Caco-2 (cell line): ENCODE measurements around the gene CX3CL1. TPM values are rescaled to one million over a fixed set of nuclear protein-coding genes. Genes with fewer than 3 reads are reported as not detected.

ENCODE experiments used
- BruUV-seq: library from RNA; stranded (reverse); fragments of 400-500 nt; replicated peaks from 2 replicates; lab custom pipeline; 2021; lab: Mats Ljungman, UMichigan
- CTCF ChIA-PET: fragments of 300-600 bp; sonication (Branson Sonifier 250); formaldehyde crosslinking; loops from one replicate; lab custom pipeline; 2022; ENCODE audit warnings: antibody characterized with exemption; lab: Charles Lee
- POLR2A ChIA-PET: fragments of 300-600 bp; sonication (Branson Sonifier 250); formaldehyde crosslinking; loops from one replicate; lab custom pipeline; 2022; ENCODE audit warnings: antibody characterized with exemption; lab: Charles Lee
- DNase-seq, 2 experiments: peaks; one replicate each; pipeline versions ENCODE4 v3.0.0 to v3.0.0-alpha.2; 2020 to 2022
- H3K27me3 ChIP-seq: replicated peaks from 2 replicates; pipeline ENCODE4 v1.6.0; 2011; ENCODE audit warnings: low read length; ENCODE audit not compliant: control insufficient read depth, insufficient read depth
- H3K36me3 ChIP-seq: 2 replicates; pipeline ENCODE4 v1.5.1; 2011; ENCODE audit warnings: low read length; ENCODE audit not compliant: control insufficient read depth, insufficient read depth
- H3K4me1 ChIP-seq: fragments of 250-450 bp; sonication (Bioruptor Pico); 2 replicates; pipeline ENCODE4 v1.5.1; 2020; ENCODE audit warnings: mild to moderate bottlenecking
- H3K4me3 ChIP-seq: 2 replicates; pipeline ENCODE4 v1.5.1; 2011; ENCODE audit warnings: low read depth, mild to moderate bottlenecking, control low read depth, low read length
- H3K9me3 ChIP-seq: fragments of 250-450 bp; sonication (Bioruptor Pico); 2 replicates; pipeline ENCODE4 v1.5.1; 2020; ENCODE audit warnings: mild to moderate bottlenecking, moderate library complexity
- H3K27ac Mint-ChIP-seq: one replicate; pipeline ENCODE4 v1.8.0; 2022; ENCODE audit warnings: mixed read lengths; ENCODE audit not compliant: unreplicated experiment
- H3K27me3 Mint-ChIP-seq: one replicate; pipeline ENCODE4 v1.8.0; 2022; ENCODE audit warnings: mixed read lengths; ENCODE audit not compliant: insufficient read depth, unreplicated experiment
- H3K36me3 Mint-ChIP-seq: one replicate; pipeline ENCODE4 v1.8.0; 2022; ENCODE audit warnings: mild to moderate bottlenecking, mixed read lengths; ENCODE audit not compliant: insufficient read depth, unreplicated experiment
- H3K4me1 Mint-ChIP-seq: one replicate; pipeline ENCODE4 v1.8.0; 2022; ENCODE audit warnings: low read depth, mixed read lengths; ENCODE audit not compliant: unreplicated experiment
- H3K4me3 Mint-ChIP-seq: one replicate; pipeline ENCODE4 v1.8.0; 2022; ENCODE audit warnings: mild to moderate bottlenecking, moderate library complexity, mixed read lengths; ENCODE audit not compliant: unreplicated experiment
- H3K9me3 Mint-ChIP-seq: one replicate; pipeline ENCODE4 v1.8.0; 2022; ENCODE audit warnings: mixed read lengths; ENCODE audit not compliant: unreplicated experiment
- CTCF ChIP-seq, 2 experiments: fragments of 200-600 bp in 1 of 2; IDR thresholded peaks; 1 replicate in 1 of 2; 2 replicates in 1 of 2; pipeline versions ENCODE4 v1.5.1 to v1.8.0; 2011 to 2022; ENCODE audit warnings: antibody characterized with exemption in 1 of 2, control low read depth in 1 of 2, inconsistent platforms in 1 of 2, low read depth in 1 of 2, low read length in 1 of 2, mild to moderate bottlenecking in 1 of 2, moderate library complexity in 1 of 2; ENCODE audit not compliant: insufficient read depth in 1 of 2, severe bottlenecking in 1 of 2, unreplicated experiment in 1 of 2
- intact Hi-C: fragments of 100-400 bp; cut with micrococcal nuclease; formaldehyde crosslinking; loops from one replicate; pipeline ENCODE4 v1.10.0; 2022; ENCODE audit not compliant: unreplicated experiment
- total RNA-seq: library from RNA; stranded (reverse); gene quantifications from 2 replicates; pipeline ENCODE4 v1.2.3, GENCODE V29; 2022

CX3CL1 gene
- total RNA-seq, 1 experiment from 2014 or later, result not detected

GRCh38 chr16:57381791-57382534, 9.7 kb downstream of the CX3CL1 start:
- Mint-ChIP-seq H3K9me3 (no peaks in the 10 kb centered on the region), H3K27ac (no peak overlapping the region), H3K4me3 (no peak overlapping the region), H3K4me1 (peaks cover 21% of the 10 kb centered on the region), H3K27me3 (no peaks in the 10 kb centered on the region), H3K36me3 (no peaks in the 10 kb centered on the region)
- no peaks in the 10 kb centered on the region for H3K9me3 ChIP-seq
- ChIA-PET POLR2A (no interaction called here), CTCF (interaction anchor here (0.9 kb wide), 1 partner anchor 78 kb away, joined by 3 read pairs; no protein-coding TSS in a partner anchor)
- no peaks in the 10 kb centered on the region for H3K27me3 ChIP-seq
- no peaks in the 10 kb centered on the region for H3K36me3 ChIP-seq
- DNase-seq, result no peak
- intact Hi-C loops, result no loop called here
- H3K4me3 ChIP-seq, result no peak overlapping the region
- no peak for TF ChIP-seq CTCF (IDR thresholded peaks at IDR 0.05; ENCODE audit: insufficient read depth in 1 of 2, low read depth in 1 of 2, low read length in 1 of 2, severe bottlenecking in 1 of 2, unreplicated experiment in 1 of 2)
- BruUV-seq, result no TSS peak
- H3K4me1 ChIP-seq, result peaks cover 23% of the 10 kb centered on the region

- H3K9me3 Mint-ChIP-seq, result no peaks in the 10 kb centered on the region
- POLR2A ChIA-PET, result no interaction called here
- H3K36me3 Mint-ChIP-seq, result no peaks in the 10 kb centered on the region
Measured at GRCh38 chr16:57382535-57383275, 10.4 kb downstream of the CX3CL1 start.

More at GRCh38 chr16:57382535-57383275, 10.4 kb downstream of the CX3CL1 start:
- Histone ChIP-seq H3K27me3 (no peaks in the 10 kb centered on the region), H3K4me1 (peaks cover 16% of the 10 kb centered on the region), H3K9me3 (no peaks in the 10 kb centered on the region), H3K36me3 (no peaks in the 10 kb centered on the region), H3K4me3 (no peak overlapping the region)
- intact Hi-C loops, result no loop called here
- BruUV-seq, result no TSS peak
- Mint-ChIP-seq H3K27me3 (no peaks in the 10 kb centered on the region), H3K4me3 (no peak overlapping the region), H3K27ac (no peak overlapping the region), H3K4me1 (peaks cover 14% of the 10 kb centered on the region)
- no peak for DNase-seq
- no peak for TF ChIP-seq CTCF (IDR thresholded peaks at IDR 0.05; ENCODE audit: insufficient read depth in 1 of 2, low read depth in 1 of 2, low read length in 1 of 2, severe bottlenecking in 1 of 2, unreplicated experiment in 1 of 2)
- CTCF ChIA-PET, result interaction anchor here (0.6 to 0.9 kb wide), 2 partner anchors 24 to 79 kb away, joined by 3 to 4 read pairs; no protein-coding TSS in a partner anchor
